ENCODE data around the gene VPS37B. TPM values are rescaled to one million over a fixed set of nuclear protein-coding genes. Genes with fewer than 3 reads are reported as not detected.

Gene VPS37B
- total and polyA plus RNA-seq, 2 donors (not counting 3 experiments of a cell fraction or from before 2014, with no cell fraction given) = 39.5 to 45.9 TPM

- TF ChIP-seq FOS (IDR thresholded peaks at IDR 0.05; ENCODE audit: borderline replicate concordance, insufficient read depth, low read length) (no peak), CTCF (IDR thresholded peaks at IDR 0.05; ENCODE audit: extremely low read depth in 1 of 2, insufficient read depth in 1 of 2, low read depth in 1 of 2, low read length in 2 of 2) (no peak), JUN (IDR thresholded peaks at IDR 0.05; ENCODE audit: borderline replicate concordance, insufficient read depth, insufficient read length, low read depth) (no peak), POLR2AphosphoS5 (IDR thresholded peaks at IDR 0.05; ENCODE audit: insufficient read depth, low read depth, low read length) (no peak)
- no peak overlapping the region for H3K4me2 ChIP-seq (ENCODE audit: insufficient read depth, low read length)
- no peak overlapping the region for H2AFZ ChIP-seq (ENCODE audit: low read depth, low read length)
- no TSS peak for BruUV-seq (replicated peaks)
- CTCF ChIA-PET = interaction anchor here (1.1 kb wide), 1 partner anchor 31 kb away, joined by 3 read pairs; no protein-coding TSS in a partner anchor
- no peaks in the 10 kb centered on the region for H3K4me1 ChIP-seq (ENCODE audit: control insufficient read depth, extremely low read depth, insufficient read depth, low read length)
- H3K36me3 ChIP-seq (ENCODE audit: control insufficient read depth in 2 of 2, extremely low read depth in 1 of 2, insufficient read depth in 2 of 2, low read length in 2 of 2) = no peaks in the 10 kb centered on the region
- H3K27me3 ChIP-seq (ENCODE audit: control insufficient read depth in 2 of 2, insufficient read depth in 2 of 2, low read length in 2 of 2) = no peaks in the 10 kb centered on the region
- no peak overlapping the region for H3K27ac ChIP-seq (ENCODE audit: insufficient read depth, low read depth, low read length)
- dilution Hi-C loops (cut with MboI; ENCODE audit: extremely low pct_ligation_motif_present, low sequenced_read_pairs) (no loop called here), intact Hi-C loops (cut with micrococcal nuclease) (no loop called here)
- no peak overlapping the region for H3K4me3 ChIP-seq (replicated peaks in 1 of 3; ENCODE audit: insufficient read depth in 1 of 3, low read depth in 1 of 3, low read length in 3 of 3)
- H3K79me2 ChIP-seq (ENCODE audit: control insufficient read depth, insufficient read depth, low read length) = no peaks in the 10 kb centered on the region
- DNase-seq (ENCODE audit: low read depth, low spot score) (no peak), FAIRE-seq (no peak)
- H3K9ac ChIP-seq (replicated peaks; ENCODE audit: extremely low read depth, insufficient read depth, low read length) = no peak overlapping the region
- no peaks in the 10 kb centered on the region for H3K9me3 ChIP-seq (replicated peaks; ENCODE audit: control insufficient read depth, insufficient read depth, low read length)
- POLR2A ChIA-PET = no interaction called here
- H3K9me1 ChIP-seq (replicated peaks; ENCODE audit: control insufficient read depth, extremely low read depth, insufficient read depth, low read length) = no peaks in the 10 kb centered on the region
- H4K20me1 ChIP-seq (replicated peaks; ENCODE audit: control insufficient read depth, extremely low read depth, insufficient read depth, low read length) = no peaks in the 10 kb centered on the region
Measured at GRCh38 chr12:122929148-122929538, 33.2 kb upstream of the VPS37B start.

- Histone ChIP-seq H3K9ac (replicated peaks; ENCODE audit: extremely low read depth, insufficient read depth, low read length) (no peak overlapping the region), H2AFZ (ENCODE audit: low read depth, low read length) (no peak overlapping the region), H3K4me1 (ENCODE audit: control insufficient read depth, extremely low read depth, insufficient read depth, low read length) (no peaks in the 10 kb centered on the region), H3K9me3 (replicated peaks; ENCODE audit: control insufficient read depth, insufficient read depth, low read length) (no peaks in the 10 kb centered on the region), H3K4me2 (ENCODE audit: insufficient read depth, low read length) (no peak overlapping the region), H4K20me1 (replicated peaks; ENCODE audit: control insufficient read depth, extremely low read depth, insufficient read depth, low read length) (no peaks in the 10 kb centered on the region), H3K36me3 (ENCODE audit: control insufficient read depth in 2 of 2, extremely low read depth in 1 of 2, insufficient read depth in 2 of 2, low read length in 2 of 2) (no peaks in the 10 kb centered on the region), H3K27ac (ENCODE audit: insufficient read depth, low read depth, low read length) (no peak overlapping the region), H3K79me2 (ENCODE audit: control insufficient read depth, insufficient read depth, low read length) (no peaks in the 10 kb centered on the region), H3K9me1 (replicated peaks; ENCODE audit: control insufficient read depth, extremely low read depth, insufficient read depth, low read length) (no peaks in the 10 kb centered on the region), H3K4me3 (replicated peaks in 1 of 3; ENCODE audit: insufficient read depth in 1 of 3, low read depth in 1 of 3, low read length in 3 of 3) (no peak overlapping the region), H3K27me3 (ENCODE audit: control insufficient read depth in 2 of 2, insufficient read depth in 2 of 2, low read length in 2 of 2) (no peaks in the 10 kb centered on the region)
- POLR2A ChIA-PET = no interaction called here
- TF ChIP-seq FOS (IDR thresholded peaks at IDR 0.05; ENCODE audit: borderline replicate concordance, insufficient read depth, low read length) = no peak
- no peak for TF ChIP-seq MYC (IDR thresholded peaks at IDR 0.05; ENCODE audit: low read depth, low read length)
- no peak for TF ChIP-seq CTCF (IDR thresholded peaks at IDR 0.05; ENCODE audit: extremely low read depth in 1 of 2, insufficient read depth in 1 of 2, low read depth in 1 of 2, low read length in 2 of 2)
- no peak for TF ChIP-seq POLR2AphosphoS5 (IDR thresholded peaks at IDR 0.05; ENCODE audit: insufficient read depth, low read depth, low read length)
- no peak for TF ChIP-seq EZH2 (IDR thresholded peaks at IDR 0.05; ENCODE audit: borderline replicate concordance, low read depth, low read length, severe bottlenecking)
- TF ChIP-seq JUN (IDR thresholded peaks at IDR 0.05; ENCODE audit: borderline replicate concordance, insufficient read depth, insufficient read length, low read depth) = no peak
- TF ChIP-seq GATA2 (IDR thresholded peaks at IDR 0.05; ENCODE audit: insufficient read depth, insufficient read length, low read depth, low read length) = no peak
- no peak for TF ChIP-seq POLR2A (IDR thresholded peaks at IDR 0.05; ENCODE audit: low read depth, low read length)
- TF ChIP-seq MAX (IDR thresholded peaks at IDR 0.05; ENCODE audit: insufficient read depth, insufficient read length) = no peak
- no peak for FAIRE-seq
- BruUV-seq (replicated peaks) = no TSS peak
- CTCF ChIA-PET = no interaction called here
- no peak for DNase-seq (ENCODE audit: low read depth, low spot score)
- dilution Hi-C loops (cut with MboI; ENCODE audit: extremely low pct_ligation_motif_present, low sequenced_read_pairs) (no loop called here), intact Hi-C loops (cut with micrococcal nuclease) (no loop called here)
Measured at GRCh38 chr12:122928404-122929147, 32.7 kb upstream of the VPS37B start.
